Adipocyte (in vitro differentiated cells): Measurements from ENCODE around the gene BABAM1.
"Not testable (repeated sequence)": the region's sequence is repeated elsewhere in the genome, so short reads cannot be mapped to it uniquely, and the experiment has no call there.

Experiments used
- DNase-seq: peaks from one replicate; pipeline ENCODE4 v3.0.0-alpha.2; 2015; ENCODE audit warnings: low read depth
- H3K27me3 ChIP-seq: replicated peaks from 2 replicates; pipeline ENCODE4 v1.7.0; 2013; ENCODE audit warnings: mild to moderate bottlenecking, low read length, moderate library complexity; ENCODE audit not compliant: control insufficient read depth, insufficient read depth
- H3K36me3 ChIP-seq: 2 replicates; pipeline ENCODE4 v1.7.0; 2013; ENCODE audit warnings: low read length, mild to moderate bottlenecking, moderate library complexity; ENCODE audit not compliant: control insufficient read depth, insufficient read depth, severe bottlenecking
- H3K4me1 ChIP-seq: 2 replicates; pipeline ENCODE4 v1.7.0; 2013; ENCODE audit warnings: mild to moderate bottlenecking, low read length, moderate library complexity; ENCODE audit not compliant: control insufficient read depth, insufficient read depth
- H3K4me3 ChIP-seq: 2 replicates; pipeline ENCODE4 v1.7.0; 2013; ENCODE audit warnings: mild to moderate bottlenecking, low read length, moderate library complexity
- H3K9ac ChIP-seq: 2 replicates; pipeline ENCODE4 v1.7.0; 2013; ENCODE audit warnings: mild to moderate bottlenecking, low read length, moderate library complexity
- H3K9me3 ChIP-seq: 2 replicates; pipeline ENCODE4 v1.7.0; 2013; ENCODE audit warnings: mild to moderate bottlenecking, low read length, moderate library complexity; ENCODE audit not compliant: control insufficient read depth

The BABAM1 gene

GRCh38 chr19:17295551-17295950 is 28.3 kb downstream of the BABAM1 start:
- not testable (repeated sequence) for DNase-seq, H3K4me3 ChIP-seq, H3K36me3 ChIP-seq, H3K4me1 ChIP-seq, H3K9ac ChIP-seq, H3K27me3 ChIP-seq, H3K9me3 ChIP-seq

- DNase-seq: peak; percentile 15
- Histone ChIP-seq H3K27me3 (no peaks in the 10 kb centered on the region), H3K9me3 (no peaks in the 10 kb centered on the region), H3K36me3 (no peaks in the 10 kb centered on the region), H3K9ac (no peak overlapping the region), H3K4me3 (no peak overlapping the region), H3K4me1 (peaks cover 5% of the 10 kb centered on the region)
Observed at GRCh38 chr19:17296273-17296672, 29.0 kb downstream of the BABAM1 start.

GRCh38 chr19:17296976-17297375 is 29.7 kb downstream of the BABAM1 start:
- H3K4me1 ChIP-seq: peaks cover 5% of the 10 kb centered on the region
- DNase-seq: no peak
- H3K9ac ChIP-seq: no peak overlapping the region
- no peaks in the 10 kb centered on the region for H3K27me3 ChIP-seq
- H3K4me3 ChIP-seq: no peak overlapping the region
- H3K9me3 ChIP-seq: no peaks in the 10 kb centered on the region
- H3K36me3 ChIP-seq: no peaks in the 10 kb centered on the region

GRCh38 chr19:17300992-17301619 is 33.9 kb downstream of the BABAM1 start:
- DNase-seq: no peak
- Histone ChIP-seq H3K9me3 (no peaks in the 10 kb centered on the region), H3K9ac (no peak overlapping the region), H3K27me3 (no peaks in the 10 kb centered on the region), H3K4me3 (no peak overlapping the region), H3K36me3 (no peaks in the 10 kb centered on the region), H3K4me1 (peaks cover 24% of the 10 kb centered on the region)

GRCh38 chr19:17302391-17303166 is 35.3 kb downstream of the BABAM1 start:
- no peak for DNase-seq
- Histone ChIP-seq H3K9ac (peak overlapping the region; percentile 78), H3K4me1 (peaks cover 31% of the 10 kb centered on the region), H3K36me3 (no peaks in the 10 kb centered on the region), H3K4me3 (peak overlapping the region; percentile 79), H3K9me3 (no peaks in the 10 kb centered on the region), H3K27me3 (no peaks in the 10 kb centered on the region)

GRCh38 chr19:17303167-17303939 is 36.1 kb downstream of the BABAM1 start, which contains the start of gene ABHD8:
Gene ABHD8, minus strand, starts transcription at chr19:17303425. Its CDS starts 1,809 bp downstream, at chr19:17301616.
- H3K9ac ChIP-seq: peak within 1 kb of the TSS; percentile 95
- H3K36me3 ChIP-seq: no peaks in the 10 kb centered on the region
- H3K4me1 ChIP-seq: peaks cover 31% of the 10 kb centered on the region
- peak; percentile 99 for DNase-seq
- peak within 1 kb of the TSS; percentile 79 for H3K4me3 ChIP-seq
- H3K9me3 ChIP-seq: no peaks in the 10 kb centered on the region
- no peaks in the 10 kb centered on the region for H3K27me3 ChIP-seq

GRCh38 chr19:17303940-17304267 is 36.7 kb downstream of the BABAM1 start:
- no peaks in the 10 kb centered on the region for H3K9me3 ChIP-seq
- no peaks in the 10 kb centered on the region for H3K27me3 ChIP-seq
- H3K4me1 ChIP-seq: peaks cover 31% of the 10 kb centered on the region
- H3K9ac ChIP-seq: peak overlapping the region; percentile 95
- H3K4me3 ChIP-seq: peak overlapping the region; percentile 79
- no peaks in the 10 kb centered on the region for H3K36me3 ChIP-seq
- no peak for DNase-seq

- DNase-seq: no peak
- Histone ChIP-seq H3K4me1 (peaks cover 31% of the 10 kb centered on the region), H3K9me3 (no peaks in the 10 kb centered on the region), H3K4me3 (peak overlapping the region; percentile 92), H3K36me3 (no peaks in the 10 kb centered on the region), H3K9ac (peak overlapping the region; percentile 95), H3K27me3 (no peaks in the 10 kb centered on the region)
Observed at GRCh38 chr19:17304386-17305215, 37.4 kb downstream of the BABAM1 start.

GRCh38 chr19:17305216-17305516 is 37.9 kb downstream of the BABAM1 start:
- H3K4me3 ChIP-seq: peak overlapping the region; percentile 92
- H3K4me1 ChIP-seq: peaks cover 33% of the 10 kb centered on the region
- H3K27me3 ChIP-seq: no peaks in the 10 kb centered on the region
- no peaks in the 10 kb centered on the region for H3K36me3 ChIP-seq
- no peak for DNase-seq
- no peaks in the 10 kb centered on the region for H3K9me3 ChIP-seq
- peak overlapping the region; percentile 95 for H3K9ac ChIP-seq

- DNase-seq: peak; percentile 98
- H3K4me1 ChIP-seq: peaks cover 39% of the 10 kb centered on the region
- peak within 1 kb of the TSS; percentile 92 for H3K4me3 ChIP-seq
- H3K36me3 ChIP-seq: no peaks in the 10 kb centered on the region
- H3K9ac ChIP-seq: peak within 1 kb of the TSS; percentile 95
- H3K27me3 ChIP-seq: no peaks in the 10 kb centered on the region
- H3K9me3 ChIP-seq: no peaks in the 10 kb centered on the region
Observed at GRCh38 chr19:17305517-17306284, 38.5 kb downstream of the BABAM1 start, which contains the start of gene MRPL34. Gene MRPL34, plus strand, starts transcription at chr19:17305872. Its CDS starts 21 bp downstream, at chr19:17305893.
